Activated CD8-positive, alpha-beta T cell treated with anti-CD3 and anti-CD28 coated beads for 36 hours (primary cell): ENCODE results near the gene GAS2L1. TPM values are rescaled to one million over a fixed set of nuclear protein-coding genes. Genes with fewer than 3 reads are reported as not detected.

Experiments used
- ATAC-seq: fragments of 200-7000 bp; cut with Tn5 transposase; one replicate; pipeline ENCODE4 v1.10.0; 2021; ENCODE audit warnings: mild to moderate bottlenecking, moderate library complexity
- CTCF ChIA-PET: fragments of 350-600 bp; sonication (Branson Sonifier 250); formaldehyde crosslinking; loops from one replicate; lab custom pipeline; 2021; ENCODE audit warnings: antibody characterized with exemption; lab: Charles Lee
- POLR2A ChIA-PET: fragments of 350-600 bp; sonication (Branson Sonifier 250); formaldehyde crosslinking; loops from one replicate; lab custom pipeline; 2021; ENCODE audit warnings: antibody characterized with exemption; lab: Charles Lee
- DNase-seq: peaks from one replicate; pipeline ENCODE4 v3.0.0-alpha.2; 2020
- H3K27ac Mint-ChIP-seq: one replicate; pipeline ENCODE4 v1.8.0; 2021; ENCODE audit warnings: mild to moderate bottlenecking, mixed read lengths
- H3K27me3 Mint-ChIP-seq: one replicate; pipeline ENCODE4 v1.8.0; 2021; ENCODE audit warnings: mixed read lengths
- H3K36me3 Mint-ChIP-seq: one replicate; pipeline ENCODE4 v1.8.0; 2021; ENCODE audit warnings: low read depth, mixed read lengths
- H3K4me1 Mint-ChIP-seq: one replicate; pipeline ENCODE4 v1.8.0; 2021; ENCODE audit warnings: low read depth, mixed read lengths
- H3K4me3 Mint-ChIP-seq: one replicate; pipeline ENCODE4 v1.8.0; 2021; ENCODE audit warnings: mild to moderate bottlenecking, moderate library complexity, mixed read lengths
- H3K9me3 Mint-ChIP-seq: one replicate; pipeline ENCODE4 v1.8.0; 2021; ENCODE audit warnings: mixed read lengths
- intact Hi-C: fragments of 100-400 bp; cut with micrococcal nuclease; formaldehyde crosslinking; loops from one replicate; pipeline ENCODE4 v1.10.0; 2022
- total RNA-seq, 2 experiments: library from RNA; stranded (reverse); gene quantifications; one replicate each; pipeline ENCODE4 v1.2.3, GENCODE V29; 2021
- TF ChIP-seq, protein P1 (sequence below): fragments of 200-600 bp; IDR thresholded peaks from one replicate; pipeline ENCODE4 v1.8.0; 2022; ENCODE audit warnings: antibody characterized with exemption, mild to moderate bottlenecking

The GAS2L1 gene
- total RNA-seq, 2 experiments from 2014 or later, result 0.36 to 1.1 TPM

DNA sequence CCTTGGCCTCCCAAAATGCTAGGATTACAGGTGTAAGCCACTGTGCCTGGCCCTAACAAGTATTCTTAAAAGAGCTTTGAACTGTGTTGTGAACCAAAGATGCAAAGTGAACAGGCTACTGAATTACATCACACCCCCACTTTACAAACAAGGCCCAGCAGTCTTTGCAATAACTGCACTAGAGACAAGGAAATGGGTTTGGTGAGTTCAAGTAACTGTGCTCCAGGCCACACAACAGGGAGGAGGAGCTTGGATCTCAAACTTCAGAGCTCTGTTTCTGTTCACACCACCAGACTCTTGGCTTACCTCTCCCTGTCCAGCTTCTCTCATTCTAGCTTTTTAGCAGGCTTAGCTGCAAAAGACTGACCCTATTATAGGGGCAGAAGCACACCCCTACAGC lies 39.5 kb downstream of the GAS2L1 start:
- ChIA-PET CTCF (no interaction called here), POLR2A (interaction anchor here (1.3 kb wide), 1 partner anchor 9 kb away, joined by 3 read pairs; no protein-coding TSS in a partner anchor)
- TF ChIP-seq, protein P1, sequence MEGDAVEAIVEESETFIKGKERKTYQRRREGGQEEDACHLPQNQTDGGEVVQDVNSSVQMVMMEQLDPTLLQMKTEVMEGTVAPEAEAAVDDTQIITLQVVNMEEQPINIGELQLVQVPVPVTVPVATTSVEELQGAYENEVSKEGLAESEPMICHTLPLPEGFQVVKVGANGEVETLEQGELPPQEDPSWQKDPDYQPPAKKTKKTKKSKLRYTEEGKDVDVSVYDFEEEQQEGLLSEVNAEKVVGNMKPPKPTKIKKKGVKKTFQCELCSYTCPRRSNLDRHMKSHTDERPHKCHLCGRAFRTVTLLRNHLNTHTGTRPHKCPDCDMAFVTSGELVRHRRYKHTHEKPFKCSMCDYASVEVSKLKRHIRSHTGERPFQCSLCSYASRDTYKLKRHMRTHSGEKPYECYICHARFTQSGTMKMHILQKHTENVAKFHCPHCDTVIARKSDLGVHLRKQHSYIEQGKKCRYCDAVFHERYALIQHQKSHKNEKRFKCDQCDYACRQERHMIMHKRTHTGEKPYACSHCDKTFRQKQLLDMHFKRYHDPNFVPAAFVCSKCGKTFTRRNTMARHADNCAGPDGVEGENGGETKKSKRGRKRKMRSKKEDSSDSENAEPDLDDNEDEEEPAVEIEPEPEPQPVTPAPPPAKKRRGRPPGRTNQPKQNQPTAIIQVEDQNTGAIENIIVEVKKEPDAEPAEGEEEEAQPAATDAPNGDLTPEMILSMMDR, result no peak
- Mint-ChIP-seq H3K27me3 (no peaks in the 10 kb centered on the region), H3K4me1 (no peaks in the 10 kb centered on the region), H3K4me3 (no peak overlapping the region), H3K9me3 (no peaks in the 10 kb centered on the region), H3K27ac (no peak overlapping the region), H3K36me3 (peaks cover 35% of the 10 kb centered on the region)
- DNase-seq (no peak), ATAC-seq (no peak)
- intact Hi-C loops, result no loop called here

DNA sequence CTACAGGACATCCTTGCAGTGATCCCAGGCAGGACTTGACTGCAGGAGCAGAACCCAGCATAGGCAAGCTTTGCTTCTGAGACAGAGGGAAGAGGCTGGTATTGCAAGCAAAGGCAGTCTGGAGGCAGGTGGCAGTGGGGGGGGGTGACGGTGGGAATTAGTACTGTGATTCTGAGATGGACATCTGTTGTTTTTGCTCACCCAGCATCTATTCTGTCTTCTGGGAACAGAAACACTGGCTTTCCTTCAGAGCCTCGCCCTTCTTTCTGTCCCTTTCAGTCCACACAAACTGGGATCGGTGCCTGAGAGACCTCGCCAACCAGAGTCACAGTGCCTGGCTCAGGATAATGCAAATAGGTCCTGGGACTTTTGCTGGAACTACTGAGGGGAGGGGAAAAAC lies 40.2 kb downstream of the GAS2L1 start:
- DNase-seq (no peak), ATAC-seq (no peak)
- intact Hi-C loops, result no loop called here
- no peak overlapping the region for H3K27ac Mint-ChIP-seq
- no peaks in the 10 kb centered on the region for H3K27me3 Mint-ChIP-seq
- H3K36me3 Mint-ChIP-seq, result peaks cover 42% of the 10 kb centered on the region
- ChIA-PET POLR2A (interaction anchor here (1.3 kb wide), 1 partner anchor 10 kb away, joined by 3 read pairs; no protein-coding TSS in a partner anchor), CTCF (no interaction called here)
- no peak overlapping the region for H3K4me3 Mint-ChIP-seq
- H3K9me3 Mint-ChIP-seq, result no peaks in the 10 kb centered on the region
- H3K4me1 Mint-ChIP-seq, result no peaks in the 10 kb centered on the region
- TF ChIP-seq, protein P1, result no peak

GRCh38 chr22:29348041-29348440 lies 41.6 kb downstream of the GAS2L1 start:
- ChIA-PET POLR2A (no interaction called here), CTCF (no interaction called here)

DNA sequence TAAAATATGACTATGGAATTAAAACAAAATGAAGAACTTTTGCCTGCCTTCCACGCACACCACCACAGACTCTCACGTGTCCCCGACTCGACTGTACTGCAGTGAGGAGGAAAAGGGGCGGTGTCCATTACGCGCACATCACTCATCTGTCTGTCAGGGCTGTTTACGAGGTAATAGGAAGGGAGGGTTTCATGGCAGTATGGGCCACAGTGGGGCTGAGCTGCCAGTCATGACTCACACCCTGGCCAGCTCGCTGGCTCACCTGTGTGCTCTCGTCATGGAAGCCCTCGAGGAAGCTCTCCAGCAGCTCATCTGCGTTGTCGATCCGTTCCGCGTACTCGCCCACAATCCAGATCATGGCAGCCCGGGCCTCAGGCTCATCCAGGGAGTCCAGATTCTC lies 42.5 kb downstream of the GAS2L1 start:
- intact Hi-C loops, result no loop called here

More at GRCh38 chr22:29348041-29348440, 41.6 kb downstream of the GAS2L1 start:
- no peak overlapping the region for H3K27ac Mint-ChIP-seq
- H3K4me3 Mint-ChIP-seq, result no peak overlapping the region
- ATAC-seq (no peak), DNase-seq (no peak)
- intact Hi-C loops, result no loop called here
- peaks cover 40% of the 10 kb centered on the region for H3K36me3 Mint-ChIP-seq
- H3K27me3 Mint-ChIP-seq, result no peaks in the 10 kb centered on the region
- no peaks in the 10 kb centered on the region for H3K9me3 Mint-ChIP-seq
- no peaks in the 10 kb centered on the region for H3K4me1 Mint-ChIP-seq
- TF ChIP-seq, protein P1, result no peak

DNA sequence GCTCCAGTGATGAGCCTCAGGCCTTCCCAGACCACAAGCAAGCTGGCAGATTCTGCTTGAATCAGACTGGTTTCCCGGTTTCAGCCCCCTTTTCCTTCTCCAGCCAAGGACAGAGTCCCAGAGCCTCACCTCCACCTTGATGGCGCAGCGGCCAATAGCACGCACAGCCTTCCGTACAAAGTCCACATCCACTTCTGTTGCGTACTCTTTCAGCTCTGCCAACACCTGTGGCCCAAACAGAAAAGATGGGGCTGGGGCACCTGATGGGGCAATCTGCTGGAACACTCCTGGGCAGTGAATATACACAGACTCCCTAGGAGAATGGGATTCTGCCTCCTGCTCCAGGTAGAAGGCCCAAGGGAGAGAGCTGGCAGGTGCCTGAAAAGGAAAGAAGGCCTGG lies 44.6 kb downstream of the GAS2L1 start:
- Mint-ChIP-seq H3K27me3 (no peaks in the 10 kb centered on the region), H3K36me3 (peaks cover 46% of the 10 kb centered on the region), H3K9me3 (no peaks in the 10 kb centered on the region), H3K27ac (no peak overlapping the region), H3K4me1 (no peaks in the 10 kb centered on the region), H3K4me3 (no peak overlapping the region)
- ATAC-seq (no peak), DNase-seq (no peak)
- CTCF ChIA-PET, result no interaction called here
- TF ChIP-seq, protein P1, result no peak
- POLR2A ChIA-PET, result no interaction called here
- intact Hi-C loops, result no loop called here

More for the DNA sequence above, 42.5 kb downstream of the GAS2L1 start:
- Mint-ChIP-seq H3K4me1 (no peaks in the 10 kb centered on the region), H3K9me3 (no peaks in the 10 kb centered on the region), H3K4me3 (no peak overlapping the region), H3K27ac (no peak overlapping the region), H3K36me3 (peaks cover 41% of the 10 kb centered on the region), H3K27me3 (no peaks in the 10 kb centered on the region)
- POLR2A ChIA-PET, result no interaction called here
- CTCF ChIA-PET, result no interaction called here
- ATAC-seq (no peak), DNase-seq (no peak)
- TF ChIP-seq, protein P1, result no peak
